HG02884 (cell line): ENCODE data around the gene PDX1.

Source experiments
- ATAC-seq: cut with Tn5 transposase; IDR thresholded peaks from one replicate; pipeline ENCODE4 v1.9.1; 2021; ENCODE audit warnings: mild to moderate bottlenecking, moderate library complexity; ENCODE audit not compliant: unreplicated experiment

PDX1 gene

DNA sequence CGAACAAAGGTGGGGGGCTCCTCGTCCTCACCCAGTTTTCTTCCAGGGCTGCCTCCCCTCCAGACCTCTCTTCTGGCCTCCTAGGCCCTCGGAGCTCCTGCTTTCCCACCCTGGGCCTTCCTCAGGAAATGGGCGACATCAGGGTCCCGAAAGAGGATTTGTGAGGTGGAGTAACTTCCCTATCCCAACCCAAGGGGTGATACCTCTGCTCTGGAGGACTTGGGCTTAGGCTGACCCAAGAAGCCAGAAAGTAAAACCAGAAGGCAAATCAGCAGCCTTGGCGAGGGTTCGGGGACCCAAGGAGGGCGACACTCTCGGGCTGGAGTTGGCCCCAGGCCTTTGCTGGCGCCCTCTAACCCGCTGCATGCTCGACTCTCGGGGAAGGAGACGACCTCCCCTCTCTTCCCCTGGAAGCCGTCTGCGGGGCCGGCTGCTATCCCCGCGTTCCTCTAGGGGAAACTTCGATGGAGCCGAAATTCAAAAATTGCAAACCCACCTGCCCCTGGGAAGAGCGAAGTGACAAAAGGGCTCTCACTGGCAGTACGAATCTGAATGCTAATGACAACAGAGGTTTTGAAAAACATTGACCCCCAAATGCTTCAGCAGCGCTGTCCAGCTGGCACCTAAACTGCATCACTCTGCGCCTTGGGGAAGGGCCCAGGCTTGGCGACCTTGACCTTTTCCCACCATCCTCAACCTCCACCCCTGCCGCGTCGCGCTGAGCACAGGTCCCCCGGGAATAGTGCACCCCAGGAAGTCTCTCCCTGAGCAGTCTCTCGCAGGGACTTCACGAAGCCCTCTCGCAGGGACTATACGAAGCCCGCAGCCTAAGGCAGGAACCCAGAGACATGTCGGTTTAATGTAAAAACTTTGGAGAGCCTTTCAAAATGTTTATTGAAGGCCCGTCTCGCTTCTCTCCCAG is 2.4 kb downstream of the PDX1 start:
- no peak for ATAC-seq

- no peak for ATAC-seq
Measured at GRCh38 chr13:27922883-27923612, 3.2 kb downstream of the PDX1 start.

DNA sequence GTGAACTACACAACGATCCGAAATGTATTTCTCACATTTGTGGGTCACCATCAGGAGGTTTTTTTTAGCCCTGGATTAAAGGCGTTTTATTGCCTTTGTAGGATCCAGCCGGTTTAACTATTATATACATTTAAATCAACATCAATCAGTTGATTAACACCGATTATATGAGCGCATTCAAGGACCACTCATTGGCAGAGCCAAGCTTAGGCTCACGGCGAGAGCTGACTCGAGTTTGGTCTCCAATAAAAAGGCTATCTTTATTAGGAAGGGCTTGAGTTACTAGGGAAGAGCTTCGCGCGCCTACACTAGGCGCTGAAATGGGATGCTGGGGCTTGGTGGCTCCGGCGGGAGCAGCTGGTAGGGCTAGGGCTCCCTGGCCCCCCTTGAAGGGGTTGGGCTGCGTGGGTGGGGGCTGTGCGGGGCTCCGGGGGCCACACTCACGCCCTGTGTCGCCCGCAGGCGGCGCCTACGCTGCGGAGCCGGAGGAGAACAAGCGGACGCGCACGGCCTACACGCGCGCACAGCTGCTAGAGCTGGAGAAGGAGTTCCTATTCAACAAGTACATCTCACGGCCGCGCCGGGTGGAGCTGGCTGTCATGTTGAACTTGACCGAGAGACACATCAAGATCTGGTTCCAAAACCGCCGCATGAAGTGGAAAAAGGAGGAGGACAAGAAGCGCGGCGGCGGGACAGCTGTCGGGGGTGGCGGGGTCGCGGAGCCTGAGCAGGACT is 4.2 kb downstream of the PDX1 start:
- no peak for ATAC-seq

DNA sequence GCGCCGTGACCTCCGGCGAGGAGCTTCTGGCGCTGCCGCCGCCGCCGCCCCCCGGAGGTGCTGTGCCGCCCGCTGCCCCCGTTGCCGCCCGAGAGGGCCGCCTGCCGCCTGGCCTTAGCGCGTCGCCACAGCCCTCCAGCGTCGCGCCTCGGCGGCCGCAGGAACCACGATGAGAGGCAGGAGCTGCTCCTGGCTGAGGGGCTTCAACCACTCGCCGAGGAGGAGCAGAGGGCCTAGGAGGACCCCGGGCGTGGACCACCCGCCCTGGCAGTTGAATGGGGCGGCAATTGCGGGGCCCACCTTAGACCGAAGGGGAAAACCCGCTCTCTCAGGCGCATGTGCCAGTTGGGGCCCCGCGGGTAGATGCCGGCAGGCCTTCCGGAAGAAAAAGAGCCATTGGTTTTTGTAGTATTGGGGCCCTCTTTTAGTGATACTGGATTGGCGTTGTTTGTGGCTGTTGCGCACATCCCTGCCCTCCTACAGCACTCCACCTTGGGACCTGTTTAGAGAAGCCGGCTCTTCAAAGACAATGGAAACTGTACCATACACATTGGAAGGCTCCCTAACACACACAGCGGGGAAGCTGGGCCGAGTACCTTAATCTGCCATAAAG is 4.8 kb downstream of the PDX1 start:
- no peak for ATAC-seq

DNA sequence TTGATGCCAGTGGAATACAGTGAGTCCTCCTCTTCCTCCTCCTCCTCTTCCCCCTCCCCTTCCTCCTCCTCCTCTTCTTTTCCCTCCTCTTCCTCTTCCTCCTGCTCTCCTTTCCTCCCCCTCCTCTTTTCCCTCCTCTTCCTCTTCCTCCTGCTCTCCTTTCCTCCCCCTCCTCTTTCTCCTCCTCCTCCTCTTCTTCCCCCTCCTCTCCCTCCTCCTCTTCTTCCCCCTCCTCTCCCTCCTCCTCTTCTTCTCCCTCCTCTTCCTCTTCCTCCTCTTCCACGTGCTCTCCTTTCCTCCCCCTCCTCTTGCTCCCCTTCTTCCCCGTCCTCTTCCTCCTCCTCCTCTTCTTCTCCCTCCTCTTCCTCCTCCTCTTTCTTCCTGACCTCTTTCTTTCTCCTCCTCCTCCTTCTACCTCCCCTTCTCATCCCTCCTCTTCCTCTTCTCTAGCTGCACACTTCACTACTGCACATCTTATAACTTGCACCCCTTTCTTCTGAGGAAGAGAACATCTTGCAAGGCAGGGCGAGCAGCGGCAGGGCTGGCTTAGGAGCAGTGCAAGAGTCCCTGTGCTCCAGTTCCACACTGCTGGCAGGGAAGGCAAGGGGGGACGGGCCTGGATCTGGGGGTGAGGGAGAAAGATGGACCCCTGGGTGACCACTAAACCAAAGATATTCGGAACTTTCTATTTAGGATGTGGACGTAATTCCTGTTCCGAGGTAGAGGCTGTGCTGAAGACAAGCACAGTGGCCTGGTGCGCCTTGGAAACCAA is 5.6 kb downstream of the PDX1 start:
- ATAC-seq, result no peak

DNA sequence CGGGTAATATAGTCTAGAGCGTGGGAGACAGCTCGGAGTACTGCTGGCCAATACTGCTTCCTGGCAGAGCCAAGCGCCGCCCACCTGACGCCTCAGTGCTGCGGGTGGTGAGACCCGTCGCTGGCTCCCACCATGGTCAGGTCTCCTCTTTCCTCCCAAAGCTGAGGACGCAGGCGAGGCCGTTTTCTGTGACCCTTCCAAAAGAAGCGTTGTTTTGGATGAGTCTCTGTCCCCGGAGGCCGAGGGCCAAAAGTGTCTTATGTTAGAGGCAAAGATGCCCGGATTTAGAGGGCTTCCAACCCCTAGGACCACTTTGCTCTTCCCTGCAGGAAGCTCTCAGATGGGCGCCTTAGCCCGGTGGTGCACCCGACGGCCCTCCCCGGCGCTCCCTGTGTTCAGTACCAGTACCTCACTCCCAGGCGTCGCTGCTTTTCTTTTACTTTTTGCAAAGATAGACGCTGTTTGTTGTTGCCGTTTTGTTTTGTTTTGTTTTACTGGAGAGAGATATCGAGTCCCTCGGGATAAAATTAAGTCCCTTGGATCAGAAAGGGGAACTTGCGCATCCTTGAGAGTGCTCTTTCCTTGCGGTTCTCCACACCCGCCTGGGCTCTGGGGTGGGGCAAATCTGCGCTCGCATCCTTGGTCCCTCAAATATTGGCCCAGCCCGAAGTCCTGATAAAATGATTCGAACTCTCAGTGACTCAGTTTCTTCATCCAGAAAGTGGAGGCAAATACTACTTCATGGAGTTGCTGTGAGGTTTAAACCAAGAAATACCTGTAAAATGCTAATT is 7.0 kb downstream of the PDX1 start:
- ATAC-seq, result no peak

DNA sequence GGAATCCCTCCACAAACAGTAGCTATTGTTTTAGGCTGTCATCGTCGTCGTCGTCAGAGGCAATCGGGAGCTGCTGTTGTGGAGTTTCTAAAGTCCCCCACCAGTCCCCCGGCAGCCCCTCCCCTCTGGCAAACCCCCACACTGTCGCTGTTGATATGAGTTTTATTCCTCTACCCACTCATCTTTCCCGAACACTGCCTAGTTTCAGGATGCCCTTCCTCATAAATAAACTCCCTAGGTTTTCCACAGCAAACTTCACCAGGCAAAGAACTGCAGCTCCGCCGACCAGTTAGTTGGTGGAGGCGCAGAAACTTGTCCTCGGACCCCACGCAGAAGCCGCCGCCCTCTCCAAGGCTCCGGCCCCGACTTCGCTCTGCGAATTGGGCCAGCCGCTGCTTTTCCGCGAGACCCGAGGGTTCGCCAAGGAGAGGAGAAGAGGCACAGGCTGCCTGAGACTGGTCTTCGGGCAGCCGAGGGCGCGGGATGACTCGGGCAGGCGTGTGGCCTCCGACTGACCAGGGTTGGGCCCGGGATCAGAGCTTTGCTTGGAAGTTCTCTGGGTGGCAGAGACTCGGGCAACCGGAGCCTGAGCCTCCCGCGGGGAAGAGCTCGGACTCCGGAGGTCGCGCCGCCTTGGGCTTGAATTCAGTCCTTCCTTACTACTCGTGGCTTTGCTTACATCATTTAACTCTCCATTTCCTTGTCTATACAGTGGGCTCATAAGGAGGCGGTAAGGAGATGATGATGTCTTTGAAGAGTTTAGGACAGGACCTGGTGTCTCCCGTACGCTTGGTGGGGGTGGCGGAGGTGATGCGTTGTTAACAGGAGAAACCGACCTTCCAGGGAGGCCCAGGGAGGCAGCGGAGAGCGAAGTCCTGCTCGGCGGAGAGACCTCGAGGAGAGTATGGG is 7.9 kb downstream of the PDX1 start:
- no peak for ATAC-seq

DNA sequence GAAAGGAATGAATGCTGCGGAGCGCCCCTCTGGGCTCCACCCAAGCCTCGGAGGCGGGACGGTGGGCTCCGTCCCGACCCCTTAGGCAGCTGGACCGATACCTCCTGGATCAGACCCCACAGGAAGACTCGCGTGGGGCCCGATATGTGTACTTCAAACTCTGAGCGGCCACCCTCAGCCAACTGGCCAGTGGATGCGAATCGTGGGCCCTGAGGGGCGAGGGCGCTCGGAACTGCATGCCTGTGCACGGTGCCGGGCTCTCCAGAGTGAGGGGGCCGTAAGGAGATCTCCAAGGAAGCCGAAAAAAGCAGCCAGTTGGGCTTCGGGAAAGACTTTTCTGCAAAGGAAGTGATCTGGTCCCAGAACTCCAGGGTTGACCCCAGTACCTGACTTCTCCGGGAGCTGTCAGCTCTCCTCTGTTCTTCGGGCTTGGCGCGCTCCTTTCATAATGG is 8.6 kb downstream of the PDX1 start:
- no peak for ATAC-seq

- no peak for ATAC-seq
Measured at GRCh38 chr13:27928805-27929753, 9.3 kb downstream of the PDX1 start.

- ATAC-seq, result no peak
Measured at GRCh38 chr13:27929868-27930267, 10.1 kb downstream of the PDX1 start.

DNA sequence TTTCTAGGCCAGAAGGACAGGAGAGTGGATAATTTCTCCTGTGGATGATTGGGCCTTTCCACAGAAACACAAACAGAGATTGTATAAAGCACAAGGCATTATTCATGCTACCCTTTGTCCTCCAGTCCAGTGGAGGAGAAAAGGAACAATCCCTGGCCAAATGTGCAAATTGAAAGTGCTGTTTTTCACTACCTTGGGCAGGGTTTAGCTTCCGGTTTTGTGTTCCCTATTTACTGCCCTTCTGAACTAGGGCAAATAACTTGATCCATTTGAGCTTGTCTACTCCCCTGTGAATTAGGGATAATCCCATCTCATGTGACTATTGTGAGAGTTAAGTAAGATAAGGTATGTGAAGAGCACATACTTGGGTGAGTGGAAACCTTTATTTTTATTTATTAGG is 13.3 kb downstream of the PDX1 start:
- ATAC-seq, result no peak

DNA sequence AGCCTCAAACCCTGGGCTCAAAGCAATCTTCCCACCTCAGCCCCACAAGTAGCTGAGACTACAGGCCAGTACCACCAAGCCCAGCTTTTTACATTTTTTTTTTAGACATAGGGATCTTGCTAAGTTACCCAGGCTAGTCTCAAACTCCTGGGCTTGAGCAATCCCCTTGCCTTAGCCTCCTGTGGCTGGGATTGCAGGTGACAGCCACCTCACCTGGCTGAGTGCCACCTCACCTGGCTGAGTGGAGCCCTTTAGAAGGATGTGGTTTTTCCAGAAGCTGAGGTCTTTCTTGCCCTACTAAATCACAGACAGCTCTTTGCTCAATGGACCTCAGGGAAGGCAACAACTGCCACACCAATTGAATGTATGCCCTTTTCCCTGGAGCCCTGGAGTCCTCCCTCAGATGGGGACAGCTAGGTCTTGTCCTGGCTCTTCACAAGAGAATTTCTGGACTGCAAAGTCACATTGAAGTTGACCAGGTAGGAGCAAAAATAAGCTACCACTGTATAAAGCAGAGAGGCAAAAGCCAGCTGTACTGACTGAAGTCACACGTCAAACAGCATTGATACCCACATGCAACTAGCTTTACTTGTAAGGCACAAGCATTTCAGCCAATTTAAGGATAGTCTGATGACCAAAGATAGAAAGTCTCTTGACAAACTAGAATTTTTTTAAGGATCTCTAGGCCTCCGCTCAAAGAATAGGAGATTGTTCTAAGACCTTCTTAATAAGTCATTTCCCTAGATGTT is 14.0 kb downstream of the PDX1 start:
- no peak for ATAC-seq

GRCh38 chr13:27942972-27943371 is 23.2 kb downstream of the PDX1 start:
- ATAC-seq, result no peak

- no peak for ATAC-seq
Measured at GRCh38 chr13:27952876-27953675, 33.3 kb downstream of the PDX1 start.

- peak; percentile 87 for ATAC-seq
Measured at GRCh38 chr13:27953676-27954405, 34.0 kb downstream of the PDX1 start.
